Keratinocyte (primary cell): ENCODE data around the gene CBL. TPM values are rescaled to one million over a fixed set of nuclear protein-coding genes. Genes with fewer than 3 reads are reported as not detected.

ENCODE experiments used
- DNase-seq: peaks from one replicate; pipeline ENCODE4 v3.0.0-alpha.2; 2011; ENCODE audit warnings: low read depth, missing footprints, low spot score
- FAIRE-seq: peaks from 2 replicates; lab custom pipeline; 2011; peaks lifted over from hg19 to GRCh38; lab: Jason Lieb, UNC
- H2AFZ ChIP-seq: 2 replicates; pipeline ENCODE4 v1.6.0; 2012; ENCODE audit warnings: low read length, control low read depth, inconsistent platforms; ENCODE audit not compliant: control insufficient read depth
- H3K27ac ChIP-seq: 2 replicates; pipeline ENCODE4 v1.5.1; 2011; ENCODE audit warnings: low read length; ENCODE audit not compliant: control insufficient read depth, insufficient read depth
- H3K27me3 ChIP-seq: 3 replicates; pipeline ENCODE4 v1.6.0; 2011; ENCODE audit warnings: low read length; ENCODE audit not compliant: control insufficient read depth, insufficient read depth; ENCODE audit errors: extremely low read depth
- H3K36me3 ChIP-seq, 2 experiments: 2 replicates in 1 of 2; 3 replicates in 1 of 2; pipeline ENCODE4 v1.5.1; 2011; ENCODE audit warnings: low read length in 2 of 2, mild to moderate bottlenecking in 1 of 2; ENCODE audit not compliant: control insufficient read depth in 2 of 2, insufficient read depth in 2 of 2; ENCODE audit errors: extremely low read depth in 1 of 2
- H3K4me1 ChIP-seq: 3 replicates; pipeline ENCODE4 v1.5.1; 2011; ENCODE audit warnings: low read length; ENCODE audit not compliant: control insufficient read depth, insufficient read depth; ENCODE audit errors: extremely low read depth
- H3K4me2 ChIP-seq: 3 replicates; pipeline ENCODE4 v1.6.0; 2011; ENCODE audit warnings: low read depth, low read length; ENCODE audit not compliant: control insufficient read depth, insufficient read depth; ENCODE audit errors: extremely low read depth
- H3K4me3 ChIP-seq, 3 experiments: fragments of 200-600 bp in 1 of 3; sonication (generic) in 1 of 3; 2 replicates in 2 of 3; 3 replicates in 1 of 3; pipeline ENCODE4 v1.5.1; 2011 to 2016; ENCODE audit warnings: low read length in 3 of 3, mild to moderate bottlenecking in 3 of 3, control low read depth in 2 of 3, inconsistent platforms in 1 of 3, low read depth in 1 of 3, mixed read lengths in 1 of 3, mixed run types in 1 of 3, moderate library complexity in 1 of 3; ENCODE audit not compliant: control insufficient read depth in 2 of 3, insufficient read depth in 2 of 3; ENCODE audit errors: extremely low read depth in 1 of 3
- H3K79me2 ChIP-seq: 2 replicates; pipeline ENCODE4 v1.6.0; 2012; ENCODE audit warnings: low read length; ENCODE audit not compliant: control insufficient read depth, insufficient read depth
- H3K9ac ChIP-seq: 3 replicates; pipeline ENCODE4 v1.6.0; 2011; ENCODE audit warnings: low read length; ENCODE audit not compliant: control insufficient read depth, insufficient read depth; ENCODE audit errors: extremely low read depth
- H3K9me1 ChIP-seq: 3 replicates; pipeline ENCODE4 v1.6.0; 2011; ENCODE audit warnings: low read length; ENCODE audit not compliant: control insufficient read depth, insufficient read depth; ENCODE audit errors: extremely low read depth
- H3K9me3 ChIP-seq: 2 replicates; pipeline ENCODE4 v1.5.1; 2012; ENCODE audit warnings: low read depth, low read length; ENCODE audit not compliant: control insufficient read depth
- H4K20me1 ChIP-seq: 3 replicates; pipeline ENCODE4 v1.6.0; 2011; ENCODE audit warnings: low read length; ENCODE audit not compliant: control insufficient read depth, insufficient read depth; ENCODE audit errors: extremely low read depth
- EZH2 ChIP-seq: IDR thresholded peaks from one replicate; pipeline ENCODE4 v1.6.1; 2012; ENCODE audit warnings: inconsistent platforms, mild to moderate bottlenecking, low read length, moderate library complexity
- dilution Hi-C: fragments of 300-500 bp; cut with MboI; formaldehyde crosslinking; loops from one replicate; pipeline ENCODE4 v1.7.0; 2020; ENCODE audit warnings: low sequenced_read_pairs; ENCODE audit not compliant: extremely low pct_ligation_motif_present
- polyA plus RNA-seq, 5 experiments: library from polyadenylated mRNA; depleted of rRNA in 3 of 5; stranded (reverse) in 3 of 5; stranded (forward) in 1 of 5; unstranded in 1 of 5; fragments of >200 nt; gene quantifications; 1 replicate in 1 of 5; 2 replicates in 3 of 5; 3 replicates in 1 of 5; pipeline versions ENCODE4 v1.2.1 to v1.2.3, GENCODE V29; 2011 to 2012; ENCODE audit warnings: missing spikeins in 2 of 5, low read depth in 1 of 5, low replicate concordance in 1 of 5
- TF ChIP-seq, protein P1 (sequence below), 3 experiments: IDR thresholded peaks in 1 of 3; conservative IDR thresholded peaks in 1 of 3; optimal IDR thresholded peaks in 1 of 3; 2 replicates in 2 of 3; 3 replicates in 1 of 3; pipeline versions ENCODE3 to v1.5.1; 2011; ENCODE audit warnings: low read length in 3 of 3, mild to moderate bottlenecking in 3 of 3, moderate library complexity in 2 of 3, control low read depth in 1 of 3, inconsistent platforms in 1 of 3; ENCODE audit not compliant: insufficient read depth in 2 of 3; ENCODE audit errors: extremely low read depth in 1 of 3

Gene CBL
- polyA plus RNA-seq, 1 donor (not counting 4 experiments of a cell fraction or from before 2014, with no cell fraction given): 14.1 TPM

DNA sequence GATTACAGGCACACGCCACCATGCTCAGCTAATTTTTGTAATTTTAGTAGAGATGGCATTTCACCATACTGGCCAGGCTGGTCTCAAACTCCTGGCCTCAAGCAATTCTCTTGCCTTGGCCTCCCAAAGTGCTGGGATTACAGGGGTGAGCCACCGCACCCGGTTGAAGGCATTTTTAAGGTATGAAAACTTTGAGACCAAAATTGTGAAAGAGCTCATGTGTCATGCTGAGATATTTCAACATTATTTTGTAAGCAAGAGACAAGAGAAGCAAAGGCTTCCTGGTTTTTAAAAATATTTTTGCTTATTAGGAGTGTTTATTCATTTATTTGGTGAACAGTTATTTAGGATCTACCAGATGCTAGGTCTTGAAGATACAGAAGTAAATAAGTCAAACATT, 14.0 kb upstream of the CBL start:
- Histone ChIP-seq H3K36me3 (no peaks in the 10 kb centered on the region), H3K4me2 (no peak overlapping the region), H4K20me1 (no peaks in the 10 kb centered on the region), H3K27me3 (peaks cover 8% of the 10 kb centered on the region), H3K27ac (no peak overlapping the region), H3K79me2 (no peaks in the 10 kb centered on the region), H2AFZ (no peak overlapping the region), H3K9me3 (no peaks in the 10 kb centered on the region), H3K9me1 (no peaks in the 10 kb centered on the region), H3K9ac (no peak overlapping the region), H3K4me1 (no peaks in the 10 kb centered on the region), H3K4me3 (no peak overlapping the region)
- dilution Hi-C loops: no loop called here
- no peak for TF ChIP-seq EZH2
- TF ChIP-seq, protein P1, sequence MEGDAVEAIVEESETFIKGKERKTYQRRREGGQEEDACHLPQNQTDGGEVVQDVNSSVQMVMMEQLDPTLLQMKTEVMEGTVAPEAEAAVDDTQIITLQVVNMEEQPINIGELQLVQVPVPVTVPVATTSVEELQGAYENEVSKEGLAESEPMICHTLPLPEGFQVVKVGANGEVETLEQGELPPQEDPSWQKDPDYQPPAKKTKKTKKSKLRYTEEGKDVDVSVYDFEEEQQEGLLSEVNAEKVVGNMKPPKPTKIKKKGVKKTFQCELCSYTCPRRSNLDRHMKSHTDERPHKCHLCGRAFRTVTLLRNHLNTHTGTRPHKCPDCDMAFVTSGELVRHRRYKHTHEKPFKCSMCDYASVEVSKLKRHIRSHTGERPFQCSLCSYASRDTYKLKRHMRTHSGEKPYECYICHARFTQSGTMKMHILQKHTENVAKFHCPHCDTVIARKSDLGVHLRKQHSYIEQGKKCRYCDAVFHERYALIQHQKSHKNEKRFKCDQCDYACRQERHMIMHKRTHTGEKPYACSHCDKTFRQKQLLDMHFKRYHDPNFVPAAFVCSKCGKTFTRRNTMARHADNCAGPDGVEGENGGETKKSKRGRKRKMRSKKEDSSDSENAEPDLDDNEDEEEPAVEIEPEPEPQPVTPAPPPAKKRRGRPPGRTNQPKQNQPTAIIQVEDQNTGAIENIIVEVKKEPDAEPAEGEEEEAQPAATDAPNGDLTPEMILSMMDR (optimal IDR thresholded peaks at IDR 0.05 in 1 of 3, IDR thresholded peaks at IDR 0.05 in 1 of 3, conservative IDR thresholded peaks at IDR 0.05 in 1 of 3; ENCODE audit: extremely low read depth in 1 of 3, insufficient read depth in 2 of 3, low read length in 3 of 3): no peak
- FAIRE-seq (no peak), DNase-seq (no peak)

GRCh38 chr11:119193001-119193400, 13.1 kb upstream of the CBL start:
- Histone ChIP-seq H3K9me3 (no peaks in the 10 kb centered on the region), H4K20me1 (no peaks in the 10 kb centered on the region), H3K36me3 (no peaks in the 10 kb centered on the region), H3K4me2 (no peak overlapping the region), H3K9ac (no peak overlapping the region), H3K4me1 (no peaks in the 10 kb centered on the region), H3K9me1 (no peaks in the 10 kb centered on the region), H3K4me3 (no peak overlapping the region), H3K79me2 (no peaks in the 10 kb centered on the region), H3K27me3 (no peaks in the 10 kb centered on the region), H2AFZ (no peak overlapping the region), H3K27ac (no peak overlapping the region)
- TF ChIP-seq, protein P1 (optimal IDR thresholded peaks at IDR 0.05 in 1 of 3, IDR thresholded peaks at IDR 0.05 in 1 of 3, conservative IDR thresholded peaks at IDR 0.05 in 1 of 3; ENCODE audit: extremely low read depth in 1 of 3, insufficient read depth in 2 of 3, low read length in 3 of 3): no peak
- no peak for TF ChIP-seq EZH2
- FAIRE-seq: no peak
- dilution Hi-C loops: no loop called here
- no peak for DNase-seq
